Caco-2 (cell line): ENCODE measurements around the gene ABTB1. TPM values are rescaled to one million over a fixed set of nuclear protein-coding genes. Genes with fewer than 3 reads are reported as not detected.
A peak's percentile ranks its signal among the peaks of the same experiment; 100 is the strongest.

Source experiments
- BruUV-seq: library from RNA; stranded (reverse); fragments of 400-500 nt; replicated peaks from 2 replicates; lab custom pipeline; 2021; lab: Mats Ljungman, UMichigan
- CTCF ChIA-PET: fragments of 300-600 bp; sonication (Branson Sonifier 250); formaldehyde crosslinking; loops from one replicate; lab custom pipeline; 2022; ENCODE audit warnings: antibody characterized with exemption; lab: Charles Lee
- POLR2A ChIA-PET: fragments of 300-600 bp; sonication (Branson Sonifier 250); formaldehyde crosslinking; loops from one replicate; lab custom pipeline; 2022; ENCODE audit warnings: antibody characterized with exemption; lab: Charles Lee
- DNase-seq, 2 experiments: peaks; one replicate each; pipeline versions ENCODE4 v3.0.0 to v3.0.0-alpha.2; 2020 to 2022
- H3K27me3 ChIP-seq: replicated peaks from 2 replicates; pipeline ENCODE4 v1.6.0; 2011; ENCODE audit warnings: low read length; ENCODE audit not compliant: control insufficient read depth, insufficient read depth
- H3K36me3 ChIP-seq: 2 replicates; pipeline ENCODE4 v1.5.1; 2011; ENCODE audit warnings: low read length; ENCODE audit not compliant: control insufficient read depth, insufficient read depth
- H3K4me1 ChIP-seq: fragments of 250-450 bp; sonication (Bioruptor Pico); 2 replicates; pipeline ENCODE4 v1.5.1; 2020; ENCODE audit warnings: mild to moderate bottlenecking
- H3K4me3 ChIP-seq: 2 replicates; pipeline ENCODE4 v1.5.1; 2011; ENCODE audit warnings: low read depth, mild to moderate bottlenecking, control low read depth, low read length
- H3K9me3 ChIP-seq: fragments of 250-450 bp; sonication (Bioruptor Pico); 2 replicates; pipeline ENCODE4 v1.5.1; 2020; ENCODE audit warnings: mild to moderate bottlenecking, moderate library complexity
- H3K27ac Mint-ChIP-seq: one replicate; pipeline ENCODE4 v1.8.0; 2022; ENCODE audit warnings: mixed read lengths; ENCODE audit not compliant: unreplicated experiment
- H3K27me3 Mint-ChIP-seq: one replicate; pipeline ENCODE4 v1.8.0; 2022; ENCODE audit warnings: mixed read lengths; ENCODE audit not compliant: insufficient read depth, unreplicated experiment
- H3K36me3 Mint-ChIP-seq: one replicate; pipeline ENCODE4 v1.8.0; 2022; ENCODE audit warnings: mild to moderate bottlenecking, mixed read lengths; ENCODE audit not compliant: insufficient read depth, unreplicated experiment
- H3K4me1 Mint-ChIP-seq: one replicate; pipeline ENCODE4 v1.8.0; 2022; ENCODE audit warnings: low read depth, mixed read lengths; ENCODE audit not compliant: unreplicated experiment
- H3K4me3 Mint-ChIP-seq: one replicate; pipeline ENCODE4 v1.8.0; 2022; ENCODE audit warnings: mild to moderate bottlenecking, moderate library complexity, mixed read lengths; ENCODE audit not compliant: unreplicated experiment
- H3K9me3 Mint-ChIP-seq: one replicate; pipeline ENCODE4 v1.8.0; 2022; ENCODE audit warnings: mixed read lengths; ENCODE audit not compliant: unreplicated experiment
- intact Hi-C: fragments of 100-400 bp; cut with micrococcal nuclease; formaldehyde crosslinking; loops from one replicate; pipeline ENCODE4 v1.10.0; 2022; ENCODE audit not compliant: unreplicated experiment
- total RNA-seq: library from RNA; stranded (reverse); gene quantifications from 2 replicates; pipeline ENCODE4 v1.2.3, GENCODE V29; 2022
- TF ChIP-seq, protein P1 (sequence below), 2 experiments: fragments of 200-600 bp in 1 of 2; IDR thresholded peaks; 1 replicate in 1 of 2; 2 replicates in 1 of 2; pipeline versions ENCODE4 v1.5.1 to v1.8.0; 2011 to 2022; ENCODE audit warnings: antibody characterized with exemption in 1 of 2, control low read depth in 1 of 2, inconsistent platforms in 1 of 2, low read depth in 1 of 2, low read length in 1 of 2, mild to moderate bottlenecking in 1 of 2, moderate library complexity in 1 of 2; ENCODE audit not compliant: insufficient read depth in 1 of 2, severe bottlenecking in 1 of 2, unreplicated experiment in 1 of 2

Gene ABTB1
- total RNA-seq, 1 experiment from 2014 or later = 6.2 TPM

DNA sequence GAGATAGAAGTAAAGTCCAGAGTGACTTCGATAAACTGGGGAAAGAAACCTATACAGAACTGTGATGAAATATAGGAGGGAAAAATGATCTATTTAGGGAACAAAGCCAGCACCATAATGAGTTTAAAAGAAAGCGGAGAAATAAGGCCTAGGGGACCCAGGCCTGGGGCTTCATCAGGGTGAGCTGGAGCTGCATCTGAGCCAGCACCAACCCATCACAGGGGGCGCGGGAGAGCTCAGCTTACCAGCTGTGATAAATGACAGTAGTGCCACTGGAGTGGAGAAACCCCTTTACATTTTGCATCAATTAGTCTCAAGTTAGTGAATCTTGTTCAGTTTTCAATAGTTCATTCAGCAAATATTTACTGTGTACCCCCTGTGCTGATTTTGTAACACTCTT, 22.5 kb upstream of the ABTB1 start:
- Histone ChIP-seq H3K27me3 (no peaks in the 10 kb centered on the region), H3K4me3 (no peak overlapping the region), H3K36me3 (no peaks in the 10 kb centered on the region; the same call in 1 of the 2 replicates), H3K4me1 (no peaks in the 10 kb centered on the region), H3K9me3 (no peaks in the 10 kb centered on the region)
- Mint-ChIP-seq H3K4me1 (no peaks in the 10 kb centered on the region), H3K27me3 (no peaks in the 10 kb centered on the region), H3K4me3 (no peak overlapping the region), H3K9me3 (no peaks in the 10 kb centered on the region), H3K27ac (no peak overlapping the region), H3K36me3 (no peaks in the 10 kb centered on the region)
- intact Hi-C loops = loop anchor here (5.0 kb wide), 1 partner anchor 42 kb away; no protein-coding TSS in a partner anchor
- TF ChIP-seq, protein P1, sequence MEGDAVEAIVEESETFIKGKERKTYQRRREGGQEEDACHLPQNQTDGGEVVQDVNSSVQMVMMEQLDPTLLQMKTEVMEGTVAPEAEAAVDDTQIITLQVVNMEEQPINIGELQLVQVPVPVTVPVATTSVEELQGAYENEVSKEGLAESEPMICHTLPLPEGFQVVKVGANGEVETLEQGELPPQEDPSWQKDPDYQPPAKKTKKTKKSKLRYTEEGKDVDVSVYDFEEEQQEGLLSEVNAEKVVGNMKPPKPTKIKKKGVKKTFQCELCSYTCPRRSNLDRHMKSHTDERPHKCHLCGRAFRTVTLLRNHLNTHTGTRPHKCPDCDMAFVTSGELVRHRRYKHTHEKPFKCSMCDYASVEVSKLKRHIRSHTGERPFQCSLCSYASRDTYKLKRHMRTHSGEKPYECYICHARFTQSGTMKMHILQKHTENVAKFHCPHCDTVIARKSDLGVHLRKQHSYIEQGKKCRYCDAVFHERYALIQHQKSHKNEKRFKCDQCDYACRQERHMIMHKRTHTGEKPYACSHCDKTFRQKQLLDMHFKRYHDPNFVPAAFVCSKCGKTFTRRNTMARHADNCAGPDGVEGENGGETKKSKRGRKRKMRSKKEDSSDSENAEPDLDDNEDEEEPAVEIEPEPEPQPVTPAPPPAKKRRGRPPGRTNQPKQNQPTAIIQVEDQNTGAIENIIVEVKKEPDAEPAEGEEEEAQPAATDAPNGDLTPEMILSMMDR (IDR thresholded peaks at IDR 0.05; ENCODE audit: insufficient read depth in 1 of 2, low read depth in 1 of 2, low read length in 1 of 2, severe bottlenecking in 1 of 2, unreplicated experiment in 1 of 2) = no peak
- DNase-seq = no peak
- ChIA-PET POLR2A (no interaction called here), CTCF (no interaction called here)
- no TSS peak for BruUV-seq

DNA sequence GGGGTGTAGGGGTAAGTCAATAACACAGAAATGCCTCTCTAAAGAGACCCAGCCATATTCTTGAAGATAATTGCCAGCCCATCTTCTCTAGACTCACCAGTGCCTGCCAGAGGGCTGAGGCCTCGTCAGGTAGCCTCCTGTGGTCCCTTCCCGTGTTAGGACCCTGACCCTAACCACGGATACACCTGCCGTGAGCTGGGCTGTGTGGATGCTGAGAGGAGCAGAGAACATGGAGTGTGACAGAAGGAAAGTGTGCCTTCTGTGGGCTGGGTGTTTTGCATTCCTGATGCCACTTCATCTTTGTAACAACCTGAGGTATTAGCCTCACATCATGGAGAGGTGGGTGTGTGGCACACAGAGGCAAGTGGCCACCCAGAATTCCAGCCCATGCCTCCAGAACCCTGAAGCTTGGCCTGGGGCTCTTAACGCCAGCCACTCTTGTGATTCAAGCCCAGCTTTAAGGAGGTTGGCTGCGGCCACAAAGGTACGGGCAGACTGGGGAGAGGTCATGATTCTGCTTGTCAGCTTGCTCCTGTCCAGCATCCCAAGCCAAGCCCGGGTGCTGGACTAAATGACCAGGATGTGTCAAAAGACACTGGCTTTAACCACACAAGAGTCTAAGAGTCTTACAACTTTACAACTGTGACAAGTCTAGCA, 21.1 kb upstream of the ABTB1 start:
- no peaks in the 10 kb centered on the region for H3K27me3 ChIP-seq
- no peaks in the 10 kb centered on the region for H3K27me3 Mint-ChIP-seq
- TF ChIP-seq, protein P1 (IDR thresholded peaks at IDR 0.05; ENCODE audit: insufficient read depth in 1 of 2, low read depth in 1 of 2, low read length in 1 of 2, severe bottlenecking in 1 of 2, unreplicated experiment in 1 of 2) = no peak
- ChIA-PET CTCF (interaction anchor here (0.5 to 2.3 kb wide), 3 partner anchors 17 to 308 kb away, joined by 3 to 4 read pairs (median 3); no protein-coding TSS in a partner anchor), POLR2A (interaction anchor here (0.5 to 0.6 kb wide), 2 partner anchors 19 to 36 kb away, joined by 3 to 4 read pairs; no protein-coding TSS in a partner anchor)
- no peaks in the 10 kb centered on the region for H3K4me1 Mint-ChIP-seq
- DNase-seq = no peak
- H3K27ac Mint-ChIP-seq = no peak overlapping the region
- H3K9me3 Mint-ChIP-seq = no peaks in the 10 kb centered on the region
- H3K4me1 ChIP-seq = no peaks in the 10 kb centered on the region
- intact Hi-C loops = loop anchor here (1.0 to 5.0 kb wide), 3 partner anchors 41 to 320 kb away; no protein-coding TSS in a partner anchor
- no peaks in the 10 kb centered on the region for H3K9me3 ChIP-seq
- BruUV-seq = no TSS peak
- H3K36me3 Mint-ChIP-seq = no peaks in the 10 kb centered on the region
- no peaks in the 10 kb centered on the region; the same call in 1 of the 2 replicates for H3K36me3 ChIP-seq
- no peak overlapping the region for H3K4me3 Mint-ChIP-seq
- H3K4me3 ChIP-seq = no peak overlapping the region

DNA sequence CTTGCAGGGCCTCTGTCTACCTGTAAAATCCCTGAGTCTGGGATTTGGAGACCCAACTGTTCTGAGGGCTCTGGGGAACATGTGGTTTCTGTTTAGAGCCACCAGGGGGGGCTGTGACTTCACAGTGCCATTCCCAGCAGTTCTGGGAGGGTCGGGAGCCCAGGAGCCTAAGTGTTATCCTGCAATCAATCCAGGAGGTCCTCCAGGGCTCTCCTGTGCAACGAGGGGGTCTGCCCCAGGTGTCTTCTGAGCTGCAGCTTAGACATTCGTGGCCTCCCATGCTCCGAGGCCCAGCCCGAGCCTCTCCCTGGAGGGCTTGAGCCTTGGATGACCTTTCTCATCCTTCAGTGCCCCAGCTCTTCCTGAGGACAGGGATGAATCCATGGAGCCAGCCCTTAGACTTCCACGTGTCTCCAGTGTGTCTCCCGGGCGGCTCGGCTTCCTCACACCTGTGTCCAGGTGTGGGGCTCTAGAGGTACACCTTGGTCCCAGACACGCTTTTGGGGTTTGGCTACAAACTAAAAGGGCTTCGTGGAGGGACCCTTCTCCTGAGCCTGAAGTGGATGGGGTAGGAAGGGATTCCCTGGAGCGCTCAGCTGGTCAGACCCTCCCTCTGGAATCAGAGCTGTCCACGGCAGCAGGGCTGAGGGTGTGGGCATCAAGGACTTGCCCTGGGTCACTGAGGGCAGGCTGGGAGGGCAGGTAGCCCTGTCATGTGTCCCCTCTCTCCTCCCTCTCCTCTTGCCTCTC, 20.3 kb upstream of the ABTB1 start:
- TF ChIP-seq, protein P1 (IDR thresholded peaks at IDR 0.05; ENCODE audit: insufficient read depth in 1 of 2, low read depth in 1 of 2, low read length in 1 of 2, severe bottlenecking in 1 of 2, unreplicated experiment in 1 of 2) = peak; percentile 71 to 77
- BruUV-seq = no TSS peak
- H3K36me3 ChIP-seq = no peaks in the 10 kb centered on the region; the same call in 1 of the 2 replicates
- H3K4me3 ChIP-seq = no peak overlapping the region
- Mint-ChIP-seq H3K4me3 (no peak overlapping the region), H3K36me3 (no peaks in the 10 kb centered on the region), H3K27me3 (no peaks in the 10 kb centered on the region), H3K4me1 (no peaks in the 10 kb centered on the region), H3K9me3 (no peaks in the 10 kb centered on the region), H3K27ac (peak overlapping the region; percentile 41)
- no peaks in the 10 kb centered on the region for H3K4me1 ChIP-seq
- CTCF ChIA-PET = interaction anchor here (0.9 to 2.3 kb wide), 2 partner anchors 18 to 307 kb away, joined by 3 to 4 read pairs; no protein-coding TSS in a partner anchor
- no peaks in the 10 kb centered on the region for H3K9me3 ChIP-seq
- H3K27me3 ChIP-seq = no peaks in the 10 kb centered on the region
- POLR2A ChIA-PET = no interaction called here
- intact Hi-C loops = loop anchor here (1.0 to 5.0 kb wide), 3 partner anchors 40 to 319 kb away; no protein-coding TSS in a partner anchor
- peak in 1 of 2 experiments; percentile 69 for DNase-seq
